ENCODE measurements around the gene LRRC17. TPM values are rescaled to one million over a fixed set of nuclear protein-coding genes. Genes with fewer than 3 reads are reported as not detected.

Gene LRRC17
- total and polyA plus RNA-seq, 11 donors = 0.72 to 10.8 (median 2.8) TPM

DNA sequence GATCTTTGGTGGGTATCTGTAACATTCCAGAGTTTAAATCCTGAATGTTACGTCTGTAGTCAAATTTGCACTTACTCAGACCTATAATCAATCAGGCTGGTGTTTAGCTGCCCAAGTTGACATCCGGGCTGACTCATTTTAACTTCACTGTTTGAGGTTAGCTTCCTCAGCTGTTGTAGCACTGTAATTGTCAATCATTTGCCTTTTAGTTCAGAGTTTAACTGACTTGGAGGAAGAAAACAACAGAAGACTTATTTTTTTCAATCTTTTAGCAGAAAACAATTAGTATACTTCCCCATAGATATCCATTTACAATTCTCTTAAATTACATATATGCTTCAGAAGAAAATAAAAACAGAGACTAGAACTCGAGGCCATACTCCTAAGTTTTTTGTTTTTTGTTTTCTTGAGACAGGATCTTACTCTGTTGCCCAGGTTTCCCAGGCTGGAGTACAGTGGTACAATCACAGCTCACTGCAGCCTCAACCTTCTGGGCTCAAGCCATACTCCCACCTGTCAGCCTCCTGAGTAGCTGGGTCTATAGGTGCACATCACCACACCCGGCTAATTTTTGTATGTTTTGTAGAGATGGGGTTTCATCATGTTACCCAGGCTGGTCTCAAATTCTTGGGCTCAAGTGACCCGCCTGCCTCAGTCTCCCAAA is 38.5 kb upstream of the LRRC17 start:
- Histone ChIP-seq H3K27me3 (no peaks in the 10 kb centered on the region), H3K27ac (no peak overlapping the region), H3K4me3 (no peak overlapping the region), H3K9me3 (no peaks in the 10 kb centered on the region), H3K36me3 (no peaks in the 10 kb centered on the region), H3K4me1 (peaks cover 0 to 3% (median 0%) of the 10 kb centered on the region in 12 donors)
- DNase-seq = no peak
- TF ChIP-seq POLR2A (IDR thresholded peaks at IDR 0.05) = no peak
- TF ChIP-seq, protein P1, sequence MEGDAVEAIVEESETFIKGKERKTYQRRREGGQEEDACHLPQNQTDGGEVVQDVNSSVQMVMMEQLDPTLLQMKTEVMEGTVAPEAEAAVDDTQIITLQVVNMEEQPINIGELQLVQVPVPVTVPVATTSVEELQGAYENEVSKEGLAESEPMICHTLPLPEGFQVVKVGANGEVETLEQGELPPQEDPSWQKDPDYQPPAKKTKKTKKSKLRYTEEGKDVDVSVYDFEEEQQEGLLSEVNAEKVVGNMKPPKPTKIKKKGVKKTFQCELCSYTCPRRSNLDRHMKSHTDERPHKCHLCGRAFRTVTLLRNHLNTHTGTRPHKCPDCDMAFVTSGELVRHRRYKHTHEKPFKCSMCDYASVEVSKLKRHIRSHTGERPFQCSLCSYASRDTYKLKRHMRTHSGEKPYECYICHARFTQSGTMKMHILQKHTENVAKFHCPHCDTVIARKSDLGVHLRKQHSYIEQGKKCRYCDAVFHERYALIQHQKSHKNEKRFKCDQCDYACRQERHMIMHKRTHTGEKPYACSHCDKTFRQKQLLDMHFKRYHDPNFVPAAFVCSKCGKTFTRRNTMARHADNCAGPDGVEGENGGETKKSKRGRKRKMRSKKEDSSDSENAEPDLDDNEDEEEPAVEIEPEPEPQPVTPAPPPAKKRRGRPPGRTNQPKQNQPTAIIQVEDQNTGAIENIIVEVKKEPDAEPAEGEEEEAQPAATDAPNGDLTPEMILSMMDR (IDR thresholded peaks at IDR 0.05) = no peak
- intact Hi-C loops (cut with DNase I) = no loop called here
- no peak for ATAC-seq
- 89 to 91% (median 91%) methylated on average over 5 of the region's 5 CpGs for WGBS, 4 donors

DNA sequence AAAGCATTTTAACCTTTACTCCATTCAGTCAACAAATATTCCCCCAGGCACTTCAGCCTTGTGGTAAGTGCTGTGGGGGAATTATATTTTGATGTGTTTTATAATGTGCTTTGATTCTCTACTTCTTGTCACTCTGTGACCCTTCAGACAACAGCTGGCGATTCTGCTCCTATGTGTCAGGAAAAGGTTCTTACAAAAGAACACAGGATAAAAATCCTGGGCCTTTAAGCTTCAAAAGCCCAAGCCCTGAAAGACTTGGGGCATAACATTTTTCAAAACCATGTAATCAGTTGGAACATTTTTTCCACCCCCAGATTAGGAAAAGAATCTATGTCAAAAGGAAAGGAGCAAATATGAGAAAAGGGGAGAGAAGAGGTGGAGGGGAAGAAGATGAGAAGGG is 37.8 kb upstream of the LRRC17 start:
- Histone ChIP-seq H3K36me3 (no peaks in the 10 kb centered on the region), H3K4me1 (peaks cover 0 to 3% (median 0%) of the 10 kb centered on the region in 12 donors), H3K27me3 (no peaks in the 10 kb centered on the region), H3K9me3 (no peaks in the 10 kb centered on the region), H3K27ac (no peak overlapping the region), H3K4me3 (no peak overlapping the region)
- no peak for TF ChIP-seq POLR2A (IDR thresholded peaks at IDR 0.05)
- TF ChIP-seq, protein P1 (IDR thresholded peaks at IDR 0.05) = no peak
- 79 to 93% (median 88%) methylated on average over 1 of the region's 1 CpG for WGBS, 4 donors
- ATAC-seq = no peak
- intact Hi-C loops (cut with DNase I) = no loop called here
- no peak for DNase-seq

DNA sequence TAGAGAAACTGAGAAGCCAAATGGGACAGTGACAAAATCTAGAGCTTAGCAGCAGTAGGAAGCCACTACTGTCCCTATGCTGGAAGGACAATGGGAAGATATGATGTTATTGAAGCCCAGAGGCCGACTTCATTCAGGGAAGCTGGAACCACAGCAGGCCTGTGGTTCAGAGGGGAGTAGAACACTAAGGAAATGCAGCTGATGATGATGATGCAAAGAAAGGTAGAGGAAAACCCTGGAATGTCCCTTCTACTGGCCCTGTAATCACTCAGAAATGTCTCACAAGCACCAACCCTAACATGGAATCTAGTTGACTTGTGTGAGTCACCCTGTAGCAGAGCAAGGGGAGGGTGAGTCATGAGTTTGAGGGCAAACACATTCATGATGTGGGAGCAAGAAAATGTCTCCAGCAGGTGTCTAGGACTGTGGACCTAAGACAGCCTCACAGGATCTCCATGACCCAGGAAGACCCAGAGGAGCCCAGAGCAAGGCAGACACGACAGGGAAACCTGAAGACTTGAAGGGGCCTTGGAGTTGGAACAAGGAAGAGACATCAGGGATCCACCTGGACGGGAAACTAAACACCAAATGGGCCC is 37.0 kb upstream of the LRRC17 start:
- TF ChIP-seq, protein P1 (IDR thresholded peaks at IDR 0.05) = no peak
- no peak for TF ChIP-seq POLR2A (IDR thresholded peaks at IDR 0.05)
- Histone ChIP-seq H3K36me3 (no peaks in the 10 kb centered on the region), H3K4me3 (no peak overlapping the region), H3K9me3 (no peaks in the 10 kb centered on the region), H3K4me1 (peaks cover 0 to 3% (median 0%) of the 10 kb centered on the region in 12 donors), H3K27ac (no peak overlapping the region), H3K27me3 (no peaks in the 10 kb centered on the region)
- no peak for DNase-seq
- intact Hi-C loops (cut with DNase I) = no loop called here
- 89 to 98% (median 93%) methylated on average over 3 of the region's 3 CpGs for WGBS, 4 donors
- peak in 2 of 4 donors; percentile 42 to 80 for ATAC-seq

DNA sequence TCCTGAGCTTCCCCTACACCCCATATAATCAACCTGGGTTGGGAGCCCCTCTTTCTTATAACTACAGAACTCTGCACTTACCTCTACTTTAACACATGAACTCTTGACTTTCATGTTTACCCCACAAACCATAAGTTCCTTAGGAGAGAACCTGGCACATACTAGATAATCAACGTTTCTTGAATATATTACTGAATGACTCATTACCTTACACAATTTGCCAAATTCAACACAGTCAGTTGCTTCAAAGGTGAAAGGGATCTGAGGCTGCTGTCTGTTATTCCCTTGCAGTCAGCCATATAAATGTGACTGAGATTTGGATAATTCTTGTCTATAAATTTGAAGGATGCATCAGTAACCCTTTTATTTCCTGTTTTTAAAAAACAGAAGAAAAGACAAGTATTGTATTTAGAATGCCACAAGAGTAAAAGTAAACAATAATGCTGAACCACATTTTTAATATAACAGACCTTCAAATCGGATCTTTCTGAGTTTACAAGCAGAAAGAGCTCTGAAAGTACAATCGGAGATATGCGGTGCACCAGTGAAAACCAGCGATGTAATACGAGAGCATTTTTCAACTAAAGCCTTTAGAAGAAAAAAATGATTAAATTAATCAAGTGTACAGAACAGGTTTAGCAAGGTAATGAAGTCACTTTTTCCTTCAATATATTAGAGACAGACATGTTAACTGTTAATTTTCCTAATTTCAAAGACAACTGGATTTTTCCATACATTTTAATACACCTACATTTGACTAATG is 29.5 kb upstream of the LRRC17 start:
- intact Hi-C loops (cut with DNase I) = no loop called here
- TF ChIP-seq, protein P1 (IDR thresholded peaks at IDR 0.05) = no peak
- TF ChIP-seq POLR2A (IDR thresholded peaks at IDR 0.05) = no peak
- H3K4me3 ChIP-seq = no peak overlapping the region
- no peaks in the 10 kb centered on the region for H3K4me1 ChIP-seq
- no peaks in the 10 kb centered on the region for H3K9me3 ChIP-seq
- DNase-seq (no peak), ATAC-seq (no peak)
- H3K36me3 ChIP-seq = no peaks in the 10 kb centered on the region
- no peak overlapping the region for H3K27ac ChIP-seq
- H3K27me3 ChIP-seq = no peaks in the 10 kb centered on the region
- 84 to 87% (median 86%) methylated on average over 6 of the region's 6 CpGs for WGBS, 4 donors

Measured in heart left ventricle (tissue), 16 donors.